ENCODE results near the gene ZNF474.

- TF ChIP-seq CTCF (conservative IDR thresholded peaks at IDR 0.05 in 1 of 2, IDR thresholded peaks at IDR 0.05 in 1 of 2; ENCODE audit: extremely low read depth in 1 of 2, insufficient read depth in 1 of 2, low read depth in 1 of 2, low read length in 2 of 2) (no peak), EZH2 (IDR thresholded peaks at IDR 0.05; ENCODE audit: borderline replicate concordance, low read length) (no peak)
Observed at GRCh38 chr5:122170620-122171019, 41.3 kb downstream of the ZNF474 start.
